SK-N-SH (cell line): ENCODE measurements around the gene MAP3K12. TPM values are rescaled to one million over a fixed set of nuclear protein-coding genes. Genes with fewer than 3 reads are reported as not detected.
A peak's percentile ranks its signal among the peaks of the same experiment; 100 is the strongest.

Source experiments
- CTCF ChIA-PET: fragments of 300-600, 350-600 bp; formaldehyde crosslinking; extraction: SDS; loops from one replicate; lab custom pipeline; 2021; lab: Yijun Ruan, JAX
- POLR2A ChIA-PET: fragments of 350-600 bp; sonication (Branson Sonifier 250); formaldehyde crosslinking; extraction: SDS; loops from one replicate; lab custom pipeline; 2020; ENCODE audit warnings: antibody characterized with exemption, inconsistent platforms; lab: Yijun Ruan, JAX
- DNase-seq: peaks from one replicate; pipeline ENCODE4 v3.0.0; 2012
- H2AFZ ChIP-seq: fragments of 200-600 bp; sonication (generic); 2 replicates; pipeline ENCODE4 v1.8.1; 2016; ENCODE audit warnings: antibody characterized with exemption, mild to moderate bottlenecking, low read depth
- H3F3A ChIP-seq: fragments of 200-600 bp; sonication (generic); replicated peaks from 2 replicates; pipeline ENCODE3; 2016; ENCODE audit warnings: antibody characterized with exemption, mild to moderate bottlenecking; ENCODE audit not compliant: insufficient read depth
- H3K27ac ChIP-seq, 2 experiments: fragments of 200-500 bp in 1 of 2; fragments of 200-600 bp in 1 of 2; sonication (Bioruptor generic) in 1 of 2; sonication (generic), shearing (Covaris generic) in 1 of 2; 2 replicates each; pipeline versions ENCODE4 v1.5.1 to v1.6.1; 2014 to 2016; ENCODE audit warnings: low read depth in 2 of 2, inconsistent platforms in 1 of 2, low read length in 1 of 2, mild to moderate bottlenecking in 1 of 2, mixed read lengths in 1 of 2
- H3K27me3 ChIP-seq: fragments of 200-600 bp; sonication (generic), shearing (Covaris generic); 2 replicates; pipeline ENCODE4 v1.6.1; 2016; ENCODE audit warnings: mixed run types; ENCODE audit not compliant: insufficient read depth
- H3K36me3 ChIP-seq, 2 experiments: fragments of 200-500 bp in 1 of 2; fragments of 200-600 bp in 1 of 2; sonication (Bioruptor generic) in 1 of 2; sonication (generic) in 1 of 2; replicated peaks in 1 of 2; 2 replicates each; pipeline versions ENCODE3 to v1.5.1; 2014 to 2016; ENCODE audit warnings: low read length in 1 of 2, mild to moderate bottlenecking in 1 of 2; ENCODE audit not compliant: insufficient read depth in 2 of 2, control insufficient read depth in 1 of 2
- H3K4me1 ChIP-seq, 2 experiments: fragments of 200-500 bp in 1 of 2; fragments of 200-600 bp in 1 of 2; sonication (Bioruptor generic) in 1 of 2; sonication (generic), shearing (Covaris generic) in 1 of 2; 2 replicates each; pipeline versions ENCODE4 v1.5.1 to v1.6.1; 2014 to 2016; ENCODE audit warnings: low read depth in 1 of 2, low read length in 1 of 2, mixed run types in 1 of 2; ENCODE audit not compliant: insufficient read depth in 2 of 2, control insufficient read depth in 1 of 2
- H3K4me2 ChIP-seq: fragments of 200-600 bp; sonication (generic), shearing (Covaris generic); 2 replicates; pipeline ENCODE4 v1.6.1; 2017; ENCODE audit warnings: mixed run types
- H3K4me3 ChIP-seq, 2 experiments: fragments of 200-500 bp in 1 of 2; fragments of 200-600 bp in 1 of 2; sonication (Bioruptor generic) in 1 of 2; sonication (generic), shearing (Covaris generic) in 1 of 2; 2 replicates each; pipeline versions ENCODE4 v1.5.1 to v1.8.1; 2014 to 2016; ENCODE audit warnings: low read depth in 2 of 2, inconsistent platforms in 1 of 2, low read length in 1 of 2, mild to moderate bottlenecking in 1 of 2, mixed read lengths in 1 of 2, moderate library complexity in 1 of 2
- H3K79me2 ChIP-seq: fragments of 200-600 bp; sonication (generic); 2 replicates; pipeline ENCODE4 v1.8.1; 2017; ENCODE audit warnings: mild to moderate bottlenecking; ENCODE audit not compliant: insufficient read depth
- H3K9ac ChIP-seq: fragments of 200-600 bp; sonication (generic); 2 replicates; pipeline ENCODE4 v1.6.1; 2017; ENCODE audit warnings: mixed run types
- H3K9me2 ChIP-seq: fragments of 200-600 bp; sonication (generic); 2 replicates; pipeline ENCODE4 v1.6.1; 2017; ENCODE audit warnings: mixed run types
- H3K9me3 ChIP-seq: fragments of 200-600 bp; sonication (generic); 2 replicates; pipeline ENCODE4 v1.6.1; 2017; ENCODE audit warnings: mixed run types, mild to moderate bottlenecking, moderate library complexity
- H4K20me1 ChIP-seq: fragments of 200-600 bp; sonication (generic); 2 replicates; pipeline ENCODE4 v1.6.1; 2017; ENCODE audit warnings: mild to moderate bottlenecking, mixed run types; ENCODE audit not compliant: insufficient read depth
- CHD2 ChIP-seq: fragments of 150-350 bp; IDR thresholded peaks from 2 replicates; pipeline ENCODE4 v1.6.1; 2018; ENCODE audit warnings: low read length; ENCODE audit not compliant: partially characterized antibody
- ELF1 ChIP-seq: IDR thresholded peaks from 2 replicates; pipeline ENCODE4 v1.4.0; 2012
- EZH2phosphoT487 ChIP-seq: fragments of 200-600 bp; sonication (generic); IDR thresholded peaks from 2 replicates; pipeline ENCODE4 v1.6.1; 2017; ENCODE audit warnings: low read depth, mixed run types, mild to moderate bottlenecking, antibody characterized with exemption, moderate library complexity, borderline replicate concordance
- FOSL2 ChIP-seq: IDR thresholded peaks from 2 replicates; pipeline ENCODE4 v1.4.0; 2012; ENCODE audit warnings: low read depth, mild to moderate bottlenecking, moderate library complexity, borderline replicate concordance
- FOXM1 ChIP-seq: IDR thresholded peaks from 2 replicates; pipeline ENCODE4 v1.4.0; 2012; ENCODE audit warnings: low read depth, mild to moderate bottlenecking
- GATA2 ChIP-seq: sonication (generic); formaldehyde crosslinking; IDR thresholded peaks from 2 replicates; pipeline ENCODE4 v1.5.0; 2020; ENCODE audit warnings: mild to moderate bottlenecking, missing genetic modification reagents
- MXI1 ChIP-seq: IDR thresholded peaks from 2 replicates; pipeline ENCODE4 v1.6.1; 2012; ENCODE audit warnings: mild to moderate bottlenecking, low read depth, low read length, improper control_type of control experiment
- NFIC ChIP-seq: IDR thresholded peaks from 2 replicates; pipeline ENCODE4 v1.4.0; 2012; ENCODE audit warnings: borderline replicate concordance
- NRF1 ChIP-seq: IDR thresholded peaks from 2 replicates; pipeline ENCODE4 v1.6.1; 2012; ENCODE audit warnings: low read depth, mild to moderate bottlenecking, low read length
- RAD21 ChIP-seq: IDR thresholded peaks from 2 replicates; pipeline ENCODE4 v1.6.1; 2012; ENCODE audit warnings: mild to moderate bottlenecking, low read length
- RFX5 ChIP-seq: IDR thresholded peaks from 2 replicates; pipeline ENCODE4 v1.6.1; 2012; ENCODE audit warnings: mild to moderate bottlenecking, improper control_type of control experiment, low read length
- RXRA ChIP-seq: IDR thresholded peaks from 2 replicates; pipeline ENCODE4 v1.4.0; 2012; ENCODE audit warnings: low read depth, mild to moderate bottlenecking, borderline replicate concordance
- SMC3 ChIP-seq: IDR thresholded peaks from 2 replicates; pipeline ENCODE4 v1.6.1; 2012; ENCODE audit warnings: low read depth, low read length, improper control_type of control experiment
- TEAD4 ChIP-seq: IDR thresholded peaks from 2 replicates; pipeline ENCODE4 v1.4.0; 2012; ENCODE audit warnings: mild to moderate bottlenecking, borderline replicate concordance; ENCODE audit not compliant: insufficient read depth
- WGBS: methylation state at CpG from one replicate; pipeline ENCODE4 v1.1.6; 2017; ENCODE audit warnings: low lambda C conversion rate; 5-methylcytosine and 5-hydroxymethylcytosine counted together
- polyA plus RNA-seq, 3 experiments: library from polyadenylated mRNA; depleted of rRNA; stranded (reverse); fragments of >200 nt; gene quantifications; 2 replicates each; pipeline ENCODE4 v1.2.3, GENCODE V29; 2012
- TF ChIP-seq, protein P1 (sequence below): IDR thresholded peaks from 2 replicates; pipeline ENCODE4 v1.4.0; 2012; ENCODE audit warnings: low read depth
- TF ChIP-seq, protein P2 (sequence below): IDR thresholded peaks from 2 replicates; pipeline ENCODE4 v1.4.0; 2012; ENCODE audit warnings: low read depth, borderline replicate concordance
- TF ChIP-seq, protein P3 (sequence below): IDR thresholded peaks from 2 replicates; pipeline ENCODE4 v1.4.0; 2012; ENCODE audit warnings: low read depth, borderline replicate concordance
- TF ChIP-seq, protein P4 (sequence below): IDR thresholded peaks from 2 replicates; pipeline ENCODE4 v1.6.1; 2012; ENCODE audit warnings: mild to moderate bottlenecking, low read depth, low read length, moderate library complexity
- TF ChIP-seq, protein P5 (sequence below): fragments of 150-350 bp; IDR thresholded peaks from 2 replicates; pipeline ENCODE4 v1.6.1; 2016; ENCODE audit warnings: mild to moderate bottlenecking, low read depth, low read length

The MAP3K12 gene
- polyA plus RNA-seq, 1 of the 3 experiments (the other 2 are of a cell fraction), result 57.6 TPM

DNA sequence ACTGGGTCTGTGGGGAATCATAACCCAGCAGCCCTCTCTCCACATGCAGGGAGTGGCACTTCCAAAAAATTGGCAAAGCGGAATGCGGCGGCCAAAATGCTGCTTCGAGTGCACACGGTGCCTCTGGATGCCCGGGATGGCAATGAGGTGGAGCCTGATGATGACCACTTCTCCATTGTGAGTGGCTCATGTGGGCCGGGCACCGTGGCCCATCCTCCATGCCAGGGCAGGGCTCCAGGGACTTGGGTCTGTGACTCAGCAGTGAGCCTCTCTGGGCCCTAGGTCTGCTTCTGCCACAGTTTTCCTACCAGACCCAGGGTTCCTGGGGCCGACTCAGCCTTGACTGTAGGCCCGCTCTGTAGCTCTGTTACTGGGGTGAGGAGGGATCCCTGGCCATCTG is 5.8 kb upstream of the MAP3K12 start:
- Histone ChIP-seq H3K36me3 (peaks cover 8 to 40% of the 10 kb centered on the region in 2 experiments), H3K4me2 (peak overlapping the region; percentile 42; the same call in 1 of the 2 replicates), H3K9me3 (no peaks in the 10 kb centered on the region), H3K27me3 (no peaks in the 10 kb centered on the region), H3K27ac (peak overlapping the region in 1 of 2 experiments; percentile 54; a peak in 2 of 4 replicates), H3K4me3 (no peak overlapping the region), H2AFZ (no peak overlapping the region), H3K9me2 (no peaks in the 10 kb centered on the region), H3K79me2 (peaks cover 24% of the 10 kb centered on the region), H4K20me1 (no peaks in the 10 kb centered on the region), H3K4me1 (peaks cover 18 to 23% of the 10 kb centered on the region in 2 experiments), H3K9ac (no peak overlapping the region; the same call in 1 of the 2 replicates), H3F3A (peaks cover 35% of the 10 kb centered on the region)
- ChIA-PET CTCF (interaction anchor here (1.7 to 8.2 kb wide), 3 partner anchors 10 to 182 kb away, joined by 4 to 46 read pairs (median 6); partner anchors contain the start of genes AAAS and ATP5MC2), POLR2A (no interaction called here)
- 86% methylated on average over 6 of the region's 10 CpGs for WGBS
- TF ChIP-seq RXRA (no peak), MXI1 (no peak), CHD2 (no peak), TEAD4 (no peak), FOXM1 (no peak), NFIC (no peak), SMC3 (no peak), EZH2phosphoT487 (no peak), NRF1 (no peak), ELF1 (no peak)
- TF ChIP-seq, protein P1, sequence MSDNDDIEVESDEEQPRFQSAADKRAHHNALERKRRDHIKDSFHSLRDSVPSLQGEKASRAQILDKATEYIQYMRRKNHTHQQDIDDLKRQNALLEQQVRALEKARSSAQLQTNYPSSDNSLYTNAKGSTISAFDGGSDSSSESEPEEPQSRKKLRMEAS, result no peak
- TF ChIP-seq, protein P2, sequence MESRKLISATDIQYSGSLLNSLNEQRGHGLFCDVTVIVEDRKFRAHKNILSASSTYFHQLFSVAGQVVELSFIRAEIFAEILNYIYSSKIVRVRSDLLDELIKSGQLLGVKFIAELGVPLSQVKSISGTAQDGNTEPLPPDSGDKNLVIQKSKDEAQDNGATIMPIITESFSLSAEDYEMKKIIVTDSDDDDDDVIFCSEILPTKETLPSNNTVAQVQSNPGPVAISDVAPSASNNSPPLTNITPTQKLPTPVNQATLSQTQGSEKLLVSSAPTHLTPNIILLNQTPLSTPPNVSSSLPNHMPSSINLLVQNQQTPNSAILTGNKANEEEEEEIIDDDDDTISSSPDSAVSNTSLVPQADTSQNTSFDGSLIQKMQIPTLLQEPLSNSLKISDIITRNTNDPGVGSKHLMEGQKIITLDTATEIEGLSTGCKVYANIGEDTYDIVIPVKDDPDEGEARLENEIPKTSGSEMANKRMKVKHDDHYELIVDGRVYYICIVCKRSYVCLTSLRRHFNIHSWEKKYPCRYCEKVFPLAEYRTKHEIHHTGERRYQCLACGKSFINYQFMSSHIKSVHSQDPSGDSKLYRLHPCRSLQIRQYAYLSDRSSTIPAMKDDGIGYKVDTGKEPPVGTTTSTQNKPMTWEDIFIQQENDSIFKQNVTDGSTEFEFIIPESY, result no peak
- TF ChIP-seq, protein P3, sequence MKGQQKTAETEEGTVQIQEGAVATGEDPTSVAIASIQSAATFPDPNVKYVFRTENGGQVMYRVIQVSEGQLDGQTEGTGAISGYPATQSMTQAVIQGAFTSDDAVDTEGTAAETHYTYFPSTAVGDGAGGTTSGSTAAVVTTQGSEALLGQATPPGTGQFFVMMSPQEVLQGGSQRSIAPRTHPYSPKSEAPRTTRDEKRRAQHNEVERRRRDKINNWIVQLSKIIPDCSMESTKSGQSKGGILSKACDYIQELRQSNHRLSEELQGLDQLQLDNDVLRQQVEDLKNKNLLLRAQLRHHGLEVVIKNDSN, result no peak
- no peak for DNase-seq

DNA sequence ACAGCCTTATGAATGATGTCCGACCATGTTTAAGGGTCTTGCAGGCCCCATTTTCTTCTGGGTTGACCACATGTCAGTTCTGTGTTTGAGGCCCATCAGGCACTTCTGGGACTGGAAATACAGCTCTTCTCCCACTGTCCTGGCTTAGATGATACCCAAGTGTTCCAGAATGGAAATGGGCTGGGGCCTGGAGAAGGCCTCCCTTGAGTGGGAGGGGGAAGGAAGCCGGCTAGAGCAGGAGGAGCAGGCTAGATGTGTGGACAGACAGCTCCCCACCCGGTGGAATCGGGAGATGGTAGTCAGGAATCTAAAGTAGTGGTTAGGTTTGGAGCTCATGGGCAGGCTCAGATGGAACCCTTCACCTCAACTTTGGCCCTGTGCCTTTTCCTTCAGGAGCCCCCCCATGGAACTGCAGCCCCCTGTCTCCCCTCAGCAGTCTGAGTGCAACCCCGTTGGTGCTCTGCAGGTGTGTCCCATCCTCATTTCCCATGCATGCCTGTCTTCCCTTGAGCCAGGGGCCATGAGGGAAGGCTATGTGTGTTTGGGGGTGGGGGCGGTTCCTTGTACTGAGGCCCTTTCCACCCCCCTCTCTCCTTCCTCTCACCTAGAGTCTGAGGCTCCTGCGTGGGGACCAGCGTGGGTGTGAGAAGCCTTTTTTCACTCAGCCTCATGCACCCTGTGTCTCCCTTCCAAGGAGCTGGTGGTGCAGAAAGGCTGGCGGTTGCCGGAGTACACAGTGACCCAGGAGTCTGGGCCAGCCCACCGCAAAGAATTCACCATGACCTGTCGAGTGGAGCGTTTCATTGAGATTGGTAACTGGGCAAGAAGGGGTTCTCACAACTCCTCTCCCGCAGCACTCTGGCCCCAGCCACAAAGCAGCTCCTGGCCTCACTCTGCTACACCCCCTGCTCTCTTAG is 5.0 kb upstream of the MAP3K12 start:
- WGBS, result 89% methylated on average over 14 of the region's 14 CpGs
- H3K27ac ChIP-seq, result peak overlapping the region in 1 of 2 experiments; percentile 54; a peak in 1 of 4 replicates
- H3K79me2 ChIP-seq, result peaks cover 24% of the 10 kb centered on the region
- no peak overlapping the region for H2AFZ ChIP-seq
- no peak for DNase-seq
- no peaks in the 10 kb centered on the region for H3K27me3 ChIP-seq
- peaks cover 18 to 23% of the 10 kb centered on the region in 2 experiments for H3K4me1 ChIP-seq
- peaks cover 39% of the 10 kb centered on the region for H3F3A ChIP-seq
- no peaks in the 10 kb centered on the region for H3K9me2 ChIP-seq
- ChIA-PET CTCF (interaction anchor here (0.9 to 8.2 kb wide), 5 partner anchors 11 to 181 kb away, joined by 4 to 46 read pairs (median 4); partner anchors contain the start of genes AAAS and ATP5MC2), POLR2A (no interaction called here)
- H3K9ac ChIP-seq, result no peak overlapping the region
- no peaks in the 10 kb centered on the region for H4K20me1 ChIP-seq
- peaks cover 8 to 40% of the 10 kb centered on the region in 2 experiments for H3K36me3 ChIP-seq
- H3K9me3 ChIP-seq, result no peaks in the 10 kb centered on the region
- no peak overlapping the region for H3K4me3 ChIP-seq
- H3K4me2 ChIP-seq, result no peak overlapping the region
- TF ChIP-seq, protein P4, sequence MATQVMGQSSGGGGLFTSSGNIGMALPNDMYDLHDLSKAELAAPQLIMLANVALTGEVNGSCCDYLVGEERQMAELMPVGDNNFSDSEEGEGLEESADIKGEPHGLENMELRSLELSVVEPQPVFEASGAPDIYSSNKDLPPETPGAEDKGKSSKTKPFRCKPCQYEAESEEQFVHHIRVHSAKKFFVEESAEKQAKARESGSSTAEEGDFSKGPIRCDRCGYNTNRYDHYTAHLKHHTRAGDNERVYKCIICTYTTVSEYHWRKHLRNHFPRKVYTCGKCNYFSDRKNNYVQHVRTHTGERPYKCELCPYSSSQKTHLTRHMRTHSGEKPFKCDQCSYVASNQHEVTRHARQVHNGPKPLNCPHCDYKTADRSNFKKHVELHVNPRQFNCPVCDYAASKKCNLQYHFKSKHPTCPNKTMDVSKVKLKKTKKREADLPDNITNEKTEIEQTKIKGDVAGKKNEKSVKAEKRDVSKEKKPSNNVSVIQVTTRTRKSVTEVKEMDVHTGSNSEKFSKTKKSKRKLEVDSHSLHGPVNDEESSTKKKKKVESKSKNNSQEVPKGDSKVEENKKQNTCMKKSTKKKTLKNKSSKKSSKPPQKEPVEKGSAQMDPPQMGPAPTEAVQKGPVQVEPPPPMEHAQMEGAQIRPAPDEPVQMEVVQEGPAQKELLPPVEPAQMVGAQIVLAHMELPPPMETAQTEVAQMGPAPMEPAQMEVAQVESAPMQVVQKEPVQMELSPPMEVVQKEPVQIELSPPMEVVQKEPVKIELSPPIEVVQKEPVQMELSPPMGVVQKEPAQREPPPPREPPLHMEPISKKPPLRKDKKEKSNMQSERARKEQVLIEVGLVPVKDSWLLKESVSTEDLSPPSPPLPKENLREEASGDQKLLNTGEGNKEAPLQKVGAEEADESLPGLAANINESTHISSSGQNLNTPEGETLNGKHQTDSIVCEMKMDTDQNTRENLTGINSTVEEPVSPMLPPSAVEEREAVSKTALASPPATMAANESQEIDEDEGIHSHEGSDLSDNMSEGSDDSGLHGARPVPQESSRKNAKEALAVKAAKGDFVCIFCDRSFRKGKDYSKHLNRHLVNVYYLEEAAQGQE, result no peak
- TF ChIP-seq ELF1 (no peak), GATA2 (CRISPR knock-in tag) (no peak), RAD21 (no peak), FOSL2 (no peak), RFX5 (no peak)
- TF ChIP-seq, protein P5, sequence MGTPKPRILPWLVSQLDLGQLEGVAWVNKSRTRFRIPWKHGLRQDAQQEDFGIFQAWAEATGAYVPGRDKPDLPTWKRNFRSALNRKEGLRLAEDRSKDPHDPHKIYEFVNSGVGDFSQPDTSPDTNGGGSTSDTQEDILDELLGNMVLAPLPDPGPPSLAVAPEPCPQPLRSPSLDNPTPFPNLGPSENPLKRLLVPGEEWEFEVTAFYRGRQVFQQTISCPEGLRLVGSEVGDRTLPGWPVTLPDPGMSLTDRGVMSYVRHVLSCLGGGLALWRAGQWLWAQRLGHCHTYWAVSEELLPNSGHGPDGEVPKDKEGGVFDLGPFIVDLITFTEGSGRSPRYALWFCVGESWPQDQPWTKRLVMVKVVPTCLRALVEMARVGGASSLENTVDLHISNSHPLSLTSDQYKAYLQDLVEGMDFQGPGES, result no peak
